Stimulated activated CD8-positive, alpha-beta memory T cell treated with anti-CD3 and anti-CD28 coated beads, Interleukin-15, amount 100 ng/mL, for 48 hours (primary cell): ENCODE results near the gene PRR7.
"Not testable (repeated sequence)": the region's sequence is repeated elsewhere in the genome, so short reads cannot be mapped to it uniquely, and the experiment has no call there.

Experiments
- DNase-seq, 2 donors: peaks; one replicate each; pipeline ENCODE4 v3.0.0-alpha.2; 2020; ENCODE audit warnings: low read depth in 2 of 2

The PRR7 gene

GRCh38 chr5:177483994-177484901 is 37.6 kb downstream of the PRR7 start:
- DNase-seq = no peak

GRCh38 chr5:177484902-177485549 is 38.4 kb downstream of the PRR7 start:
- DNase-seq = no peak

DNA sequence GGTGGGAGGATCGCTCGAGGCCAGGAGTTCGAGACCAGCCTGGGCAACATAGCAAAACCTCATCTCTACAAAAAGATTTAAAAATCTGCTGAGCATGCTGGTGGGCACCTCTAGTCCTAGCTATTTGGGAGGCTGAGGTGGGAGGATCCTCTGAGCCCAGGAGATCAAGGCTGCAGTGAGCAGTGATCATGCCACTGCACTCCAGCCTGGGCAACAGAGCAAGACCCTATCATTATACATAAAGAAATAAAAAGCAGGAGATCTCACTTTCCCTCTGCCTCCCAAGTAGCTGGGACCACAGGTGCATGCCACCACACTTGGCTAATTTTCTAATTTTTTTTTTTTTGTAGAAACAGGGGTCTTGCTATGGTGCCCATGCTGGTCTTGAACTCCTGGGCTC is 39.1 kb downstream of the PRR7 start:
- DNase-seq = not testable (repeated sequence)

- no peak for DNase-seq
These were observed 39.6 kb downstream of the PRR7 start for GRCh38 chr5:177486256-177486655.

GRCh38 chr5:177487144-177487543 is 40.5 kb downstream of the PRR7 start:
- no peak for DNase-seq

DNA sequence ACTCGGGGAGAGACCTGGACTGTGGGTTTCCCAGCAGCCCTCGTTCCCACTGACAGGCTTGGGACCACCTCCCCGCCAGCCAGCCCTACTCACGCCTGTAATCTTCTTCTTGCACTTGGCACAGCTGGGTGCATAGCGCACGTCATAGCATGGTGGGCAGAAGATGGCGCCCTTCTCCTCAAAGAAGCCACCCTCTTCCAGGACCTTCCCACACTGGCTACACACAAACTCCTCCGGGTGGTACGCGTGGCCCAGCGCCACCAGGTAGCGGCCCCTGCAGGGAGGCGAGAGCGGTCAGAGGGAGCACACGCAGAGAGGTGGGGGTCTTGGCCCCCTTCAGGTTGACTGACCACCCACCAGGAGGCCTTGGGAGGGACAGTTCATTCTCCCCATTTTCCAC is 41.4 kb downstream of the PRR7 start:
- no peak for DNase-seq

DNA sequence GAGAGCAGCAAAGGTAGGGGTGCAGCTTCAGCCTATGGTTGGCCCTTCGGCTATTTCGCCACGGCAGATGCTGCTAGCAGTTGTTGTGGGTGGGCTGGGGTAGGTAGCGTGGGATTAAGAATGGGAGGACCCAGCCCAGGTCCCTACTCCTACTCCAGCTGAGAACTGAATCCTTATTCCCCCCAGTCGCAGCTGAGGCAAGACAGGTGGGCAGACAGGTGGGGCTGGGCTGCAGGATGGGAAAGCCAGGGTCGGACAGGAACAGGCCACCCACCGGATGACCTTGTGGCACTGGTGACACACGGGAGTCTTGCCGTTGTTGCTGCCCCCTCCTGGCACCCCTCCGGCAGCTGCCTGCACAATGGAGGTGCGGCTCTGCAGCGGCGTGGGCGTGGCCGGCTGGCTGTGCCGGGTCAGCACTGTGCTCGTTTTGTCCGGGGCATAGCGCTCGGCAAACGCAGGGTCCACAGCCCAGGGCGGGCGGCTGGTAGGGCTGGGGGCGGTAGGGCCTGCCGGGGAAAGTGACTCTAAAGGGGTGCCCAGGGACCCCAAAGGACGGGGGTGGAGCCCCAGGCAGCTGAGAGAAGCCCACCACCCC is 42.6 kb downstream of the PRR7 start:
- DNase-seq = no peak

GRCh38 chr5:177490311-177490991 is 43.8 kb downstream of the PRR7 start:
- DNase-seq = no peak

DNA sequence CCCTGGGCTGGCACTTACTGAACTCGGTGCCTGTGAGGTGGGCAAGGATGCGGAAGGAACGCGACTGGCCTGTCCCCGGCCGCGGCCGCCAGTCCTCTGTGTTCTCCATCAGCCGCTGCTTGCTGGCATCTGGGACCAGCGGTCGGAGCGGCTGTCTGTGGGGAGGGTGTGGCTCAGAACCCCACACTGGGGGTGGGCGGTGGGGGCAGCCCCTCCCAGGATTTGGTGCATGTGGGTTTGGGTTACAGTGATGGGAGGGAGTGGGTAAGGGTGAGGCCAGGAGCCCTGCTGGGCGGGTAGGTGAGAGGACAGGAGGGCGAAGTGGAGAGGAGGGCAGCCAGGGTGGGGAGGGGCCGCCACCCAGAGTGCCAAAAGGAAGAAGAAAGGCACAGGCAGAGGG is 44.4 kb downstream of the PRR7 start:
- DNase-seq = no peak

DNA sequence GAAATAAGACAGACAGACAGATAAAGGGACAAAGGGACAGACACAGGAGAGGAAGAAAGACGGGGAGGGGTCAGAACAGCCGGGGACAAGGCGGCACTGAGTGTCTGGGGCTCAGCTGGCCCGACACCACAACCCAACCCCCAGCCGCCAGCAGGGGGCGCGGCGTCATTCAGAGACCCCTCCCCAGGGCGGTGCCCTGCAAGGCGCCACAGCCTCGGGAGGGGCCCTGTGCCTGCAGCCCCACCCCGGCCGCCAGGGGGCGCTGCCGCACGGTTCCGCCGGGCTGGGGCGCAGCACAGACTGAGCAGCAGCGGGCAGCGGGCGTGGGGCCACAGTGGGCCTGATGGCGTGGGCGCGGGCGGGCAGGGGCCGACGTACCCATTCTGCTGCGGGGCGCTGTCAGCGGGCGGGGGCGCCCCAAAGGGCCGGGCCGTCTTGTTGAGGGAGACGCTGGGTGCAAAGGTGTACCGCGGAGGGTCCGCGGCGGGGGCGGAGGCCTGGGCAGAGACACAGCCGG is 44.9 kb downstream of the PRR7 start:
- DNase-seq = peak in 1 of 2 donors; percentile 33

DNA sequence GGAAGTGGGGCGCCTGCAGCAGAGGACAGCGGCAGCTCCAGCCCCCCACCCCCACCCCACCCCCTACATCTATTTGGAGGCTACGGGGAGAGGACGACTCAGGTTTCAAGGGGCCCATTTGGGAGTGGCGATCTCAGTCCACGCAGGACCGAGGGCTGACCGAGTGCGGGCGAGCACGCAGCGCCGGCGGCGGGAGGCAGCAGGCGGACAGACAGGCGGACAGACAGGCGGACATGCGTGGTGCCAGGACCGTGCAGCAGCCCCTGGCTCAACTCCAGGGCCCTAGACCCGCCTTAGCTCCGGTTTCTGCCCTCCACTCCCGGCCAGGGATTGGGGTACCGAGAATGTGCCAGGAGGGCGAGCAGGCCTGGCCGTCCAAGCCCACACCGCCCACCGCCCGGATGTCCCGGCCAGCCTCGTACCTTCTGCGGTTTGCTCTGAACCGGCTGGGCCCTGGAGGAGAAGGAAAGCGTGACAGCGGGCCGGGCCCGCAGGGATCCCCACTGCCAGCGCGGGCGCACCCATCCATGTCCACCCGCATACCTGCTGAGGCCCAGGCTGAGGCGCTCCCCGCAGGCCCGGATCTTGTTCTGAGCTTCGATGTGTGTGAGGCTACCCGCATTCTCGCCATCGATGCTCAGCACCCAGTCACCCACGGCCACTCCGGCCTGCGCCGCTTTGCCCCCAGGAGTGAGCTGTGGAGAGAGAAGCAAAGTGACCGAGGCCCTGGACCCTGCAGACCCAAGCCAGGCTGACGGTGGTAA is 45.6 kb downstream of the PRR7 start:
- no peak for DNase-seq

DNA sequence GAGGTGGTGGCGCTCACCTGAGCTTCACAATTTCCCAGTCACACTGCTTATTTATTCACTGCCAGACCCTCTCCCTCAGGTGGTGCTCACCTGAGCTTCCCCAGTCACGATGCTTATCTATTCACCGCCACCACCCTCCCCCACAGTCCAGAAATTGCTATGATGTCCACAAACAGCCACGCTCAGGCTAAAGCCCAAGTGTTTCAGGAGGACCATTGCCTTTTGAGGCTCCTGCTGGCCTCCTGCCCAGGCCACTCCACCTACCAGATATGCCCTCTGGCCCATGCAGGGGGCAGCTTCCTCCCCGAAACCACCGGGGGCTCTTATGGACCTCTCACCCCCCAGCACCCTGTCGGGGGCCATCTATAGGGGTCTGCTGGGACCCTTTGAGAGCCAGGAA is 46.2 kb downstream of the PRR7 start:
- DNase-seq = no peak

DNA sequence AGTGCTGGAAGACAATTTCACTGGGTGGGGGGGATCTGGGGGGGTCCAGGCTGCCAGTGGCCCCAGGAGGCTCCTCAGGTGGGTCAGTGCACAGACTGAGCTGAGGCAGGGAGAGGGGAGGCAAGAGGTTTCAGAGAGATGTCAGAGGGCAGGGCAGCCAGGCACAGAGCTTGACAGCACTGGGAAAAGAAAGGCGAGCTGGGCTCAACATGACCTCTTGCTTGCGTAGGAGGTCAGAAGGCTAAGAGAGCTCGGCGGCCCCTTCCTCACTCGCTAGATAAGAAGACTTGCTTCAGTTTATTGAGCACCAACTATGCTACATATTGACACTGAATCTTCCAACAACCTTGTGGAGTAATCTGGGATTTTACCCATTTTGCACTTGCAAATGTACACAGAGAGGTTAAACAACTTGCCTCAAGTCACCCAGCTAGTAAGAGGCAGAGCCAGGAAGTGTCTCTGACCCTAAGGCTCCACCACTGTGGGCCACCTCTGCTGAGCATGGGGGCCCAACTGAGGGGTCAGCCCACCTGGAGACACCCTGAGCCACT is 47.3 kb downstream of the PRR7 start:
- DNase-seq = no peak

GRCh38 chr5:177494346-177495195 is 48.0 kb downstream of the PRR7 start:
- DNase-seq = peak in 1 of 2 donors; percentile 30

- DNase-seq = no peak
These were observed 48.8 kb downstream of the PRR7 start for GRCh38 chr5:177495243-177496060.

DNA sequence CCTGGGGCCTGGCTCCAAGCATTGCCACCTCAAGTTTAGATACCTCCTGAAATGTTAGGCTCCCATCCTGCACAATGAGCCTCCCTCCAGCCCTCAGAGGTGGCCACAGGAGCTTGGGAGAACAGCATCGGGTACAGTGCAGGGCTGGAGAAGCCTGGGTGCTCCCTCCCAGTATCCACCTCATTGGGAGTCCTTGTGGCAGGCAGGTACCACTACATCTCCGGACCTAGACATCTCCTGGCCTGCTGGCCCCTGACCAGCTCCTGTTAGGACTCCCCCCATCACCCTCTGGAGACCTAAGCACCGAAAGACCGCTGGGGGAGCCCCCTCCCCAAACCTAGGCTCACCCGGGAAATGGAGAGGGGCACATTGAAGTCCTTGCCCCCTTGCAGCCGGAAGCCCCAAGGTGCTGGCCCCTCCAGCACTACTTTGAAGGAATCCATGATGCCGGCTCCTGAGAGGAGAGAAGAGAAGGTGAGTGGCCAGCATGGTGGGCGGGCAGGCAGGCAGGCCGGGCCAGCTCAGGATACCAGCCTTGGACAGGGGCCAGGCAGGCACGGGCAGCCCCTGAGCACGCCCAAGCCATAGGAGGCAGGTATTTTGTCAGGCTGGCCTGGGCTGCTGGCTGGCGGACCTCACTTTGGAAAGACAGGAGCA is 49.6 kb downstream of the PRR7 start:
- no peak for DNase-seq

DNA sequence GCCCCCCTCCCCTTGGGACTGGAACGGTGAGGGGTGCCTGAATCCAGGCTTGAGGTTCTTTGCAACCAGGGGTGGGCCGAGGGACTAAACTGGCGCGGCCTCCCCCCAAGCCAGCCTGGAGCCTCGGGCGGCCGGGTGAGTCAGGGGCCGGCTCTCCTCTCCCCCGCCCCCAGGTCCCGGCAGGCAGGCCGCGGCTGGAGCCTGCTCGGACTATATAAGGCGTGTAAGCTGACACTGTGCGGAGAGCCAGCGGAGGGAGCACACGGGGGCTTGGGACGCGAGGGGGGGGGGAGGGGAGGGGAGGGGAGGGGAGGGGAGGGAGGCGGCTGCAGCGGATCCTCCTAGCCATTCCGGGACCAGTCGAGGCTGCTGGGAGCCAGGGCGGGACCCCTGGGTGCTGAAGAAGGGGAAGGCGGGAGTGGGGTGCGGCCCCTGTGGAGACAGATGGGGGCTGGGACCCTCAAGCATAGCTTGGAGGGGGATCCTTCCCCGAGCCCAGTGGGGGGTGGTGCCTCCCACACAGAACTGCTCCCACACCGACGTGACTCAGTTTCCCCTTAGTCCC is 50.2 kb downstream of the PRR7 start:
- no peak for DNase-seq
